ENCODE results near the gene HOXD1. TPM values are rescaled to one million over a fixed set of nuclear protein-coding genes. Genes with fewer than 3 reads are reported as not detected.

HOXD1 gene
- total RNA-seq, 2 experiments from 2014 or later = not detected

GRCh38 chr2:176158186-176158591 is 30.3 kb upstream of the HOXD1 start:
- ChIA-PET POLR2A (no interaction called here), CTCF (interaction anchor here (0.9 to 1.1 kb wide), 3 partner anchors 25 to 297 kb away, joined by 3 read pairs; no protein-coding TSS in a partner anchor)
- H3K4me1 Mint-ChIP-seq (ENCODE audit: low read depth) = peaks cover 12% of the 10 kb centered on the region
- ATAC-seq (no peak), DNase-seq (no peak)
- H3K36me3 Mint-ChIP-seq (ENCODE audit: low read depth) = no peaks in the 10 kb centered on the region
- no peak for TF ChIP-seq CTCF (IDR thresholded peaks at IDR 0.05)
- H3K9me3 Mint-ChIP-seq = no peaks in the 10 kb centered on the region
- peaks cover 70% of the 10 kb centered on the region for H3K27me3 Mint-ChIP-seq
- no peak overlapping the region for H3K27ac Mint-ChIP-seq
- H3K4me3 Mint-ChIP-seq = peak overlapping the region; percentile 28
- intact Hi-C loops (cut with micrococcal nuclease) = no loop called here

GRCh38 chr2:176158855-176159662 is 29.4 kb upstream of the HOXD1 start:
- Mint-ChIP-seq H3K27ac (no peak overlapping the region), H3K9me3 (peaks cover 4% of the 10 kb centered on the region), H3K4me1 (ENCODE audit: low read depth) (peaks cover 13% of the 10 kb centered on the region), H3K27me3 (peaks cover 78% of the 10 kb centered on the region), H3K4me3 (no peak overlapping the region), H3K36me3 (ENCODE audit: low read depth) (peaks cover under 1% of the 10 kb centered on the region)
- no peak for ATAC-seq
- DNase-seq = no peak
- intact Hi-C loops (cut with micrococcal nuclease) = no loop called here
- TF ChIP-seq CTCF (IDR thresholded peaks at IDR 0.05) = no peak
- CTCF ChIA-PET = interaction anchor here (0.9 to 5.5 kb wide), 3 partner anchors 19 to 31 kb away, joined by 3 to 34 read pairs (median 3); no protein-coding TSS in a partner anchor
- POLR2A ChIA-PET = no interaction called here

GRCh38 chr2:176159663-176160250 is 28.7 kb upstream of the HOXD1 start:
- Mint-ChIP-seq H3K36me3 (ENCODE audit: low read depth) (peaks cover 3% of the 10 kb centered on the region), H3K27me3 (peaks cover 79% of the 10 kb centered on the region), H3K9me3 (peaks cover 4% of the 10 kb centered on the region), H3K27ac (no peak overlapping the region), H3K4me3 (no peak overlapping the region), H3K4me1 (ENCODE audit: low read depth) (peaks cover 20% of the 10 kb centered on the region)
- ChIA-PET CTCF (interaction anchor here (1.0 to 5.5 kb wide), 4 partner anchors 20 to 64 kb away, joined by 3 to 34 read pairs (median 6); no protein-coding TSS in a partner anchor), POLR2A (no interaction called here)
- ATAC-seq = no peak
- TF ChIP-seq CTCF (IDR thresholded peaks at IDR 0.05) = no peak
- DNase-seq = no peak
- intact Hi-C loops (cut with micrococcal nuclease) = loop anchor here (5.0 kb wide), 1 partner anchor 37 kb away; the partner anchor contains the start of gene HOXD9

- H3K4me3 Mint-ChIP-seq = no peak overlapping the region
- TF ChIP-seq CTCF (IDR thresholded peaks at IDR 0.05) = no peak
- H3K27ac Mint-ChIP-seq = no peak overlapping the region
- peaks cover 79% of the 10 kb centered on the region for H3K27me3 Mint-ChIP-seq
- DNase-seq (no peak), ATAC-seq (no peak)
- peaks cover 3% of the 10 kb centered on the region for H3K36me3 Mint-ChIP-seq (ENCODE audit: low read depth)
- intact Hi-C loops (cut with micrococcal nuclease) = loop anchor here (5.0 kb wide), 1 partner anchor 38 kb away; the partner anchor contains the start of gene HOXD9
- peaks cover 4% of the 10 kb centered on the region for H3K9me3 Mint-ChIP-seq
- POLR2A ChIA-PET = no interaction called here
- peaks cover 23% of the 10 kb centered on the region for H3K4me1 Mint-ChIP-seq (ENCODE audit: low read depth)
- CTCF ChIA-PET = interaction anchor here (1.0 to 5.5 kb wide), 7 partner anchors 20 to 394 kb away, joined by 3 to 34 read pairs (median 5); no protein-coding TSS in a partner anchor
Measured at GRCh38 chr2:176160251-176160985, 28.1 kb upstream of the HOXD1 start.

Data from activated CD8-positive, alpha-beta T cell treated with anti-CD3 and anti-CD28 coated beads for 36 hours (primary cell).